PFSK-1 (cell line): ENCODE results near the gene EIF2B4.

Source experiments
- FOXP2 ChIP-seq: optimal IDR thresholded peaks from 2 replicates; pipeline ENCODE3; 2011; ENCODE audit warnings: borderline replicate concordance, control low read depth, inconsistent platforms; ENCODE audit not compliant: insufficient read depth; ENCODE audit errors: extremely low read length, extremely low read depth
- POLR2AphosphoS5 ChIP-seq: IDR thresholded peaks from 2 replicates; pipeline ENCODE4 v1.6.1; 2012; ENCODE audit warnings: low read depth, mild to moderate bottlenecking, control low read depth, low read length, moderate library complexity
- SIN3A ChIP-seq: IDR thresholded peaks from 2 replicates; pipeline ENCODE4 v1.6.1; 2012; ENCODE audit warnings: mild to moderate bottlenecking, low read length, moderate library complexity, borderline replicate concordance; ENCODE audit not compliant: insufficient read depth
- TAF1 ChIP-seq: IDR thresholded peaks from 2 replicates; pipeline ENCODE4 v1.6.1; 2012; ENCODE audit warnings: low read length, control low read depth, borderline replicate concordance; ENCODE audit not compliant: insufficient read depth
- TF ChIP-seq, protein P1 (sequence below), 2 experiments: IDR thresholded peaks; 2 replicates each; pipeline versions ENCODE4 v1.6.1 to v1.8.0; 2011 to 2012; ENCODE audit warnings: low read depth in 2 of 2, low read length in 2 of 2, control low read depth in 1 of 2, inconsistent platforms in 1 of 2, mild to moderate bottlenecking in 1 of 2, moderate library complexity in 1 of 2; ENCODE audit not compliant: insufficient read depth in 1 of 2

Gene EIF2B4

DNA sequence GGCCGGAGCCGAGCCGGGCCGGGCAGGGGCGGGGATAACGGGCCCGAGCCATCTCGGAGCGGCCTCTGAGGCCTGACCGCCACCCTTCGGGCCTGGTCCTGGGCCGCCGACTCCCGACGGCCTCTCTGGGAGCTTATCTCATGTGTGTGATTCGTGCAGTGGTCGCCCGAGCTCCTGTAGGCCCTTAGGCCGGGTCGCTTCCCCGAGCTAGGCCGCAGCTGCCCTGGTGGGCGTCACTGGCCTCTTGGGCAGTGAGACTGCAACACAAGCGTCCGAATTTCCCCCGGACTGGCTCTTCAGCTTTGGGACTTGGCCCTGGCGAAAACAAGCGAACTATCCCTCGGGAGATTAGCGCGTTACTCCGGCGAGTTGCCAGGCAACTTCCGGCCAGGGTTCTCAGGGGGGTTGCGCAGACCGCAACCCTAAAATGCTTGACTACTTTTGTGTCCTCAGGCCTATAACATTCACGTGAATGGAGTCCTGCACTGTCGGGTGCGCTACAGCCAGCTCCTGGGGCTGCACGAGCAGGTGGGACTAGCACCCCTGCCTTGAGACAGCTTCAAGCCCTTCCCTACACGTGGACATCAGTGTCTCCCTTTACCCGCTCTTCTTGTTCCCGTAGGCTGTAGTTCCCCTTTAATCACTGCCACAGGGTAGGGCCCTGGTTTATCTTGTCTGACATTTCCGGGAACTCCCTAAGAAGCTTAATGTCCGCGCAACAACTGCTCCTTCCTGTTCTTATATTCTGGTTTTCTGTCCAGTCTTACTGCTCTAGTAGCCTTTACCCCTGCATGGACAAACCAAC is 880 bp upstream of the EIF2B4 start:
- TF ChIP-seq SIN3A (peak; percentile 74; the same call in 1 of the 2 replicates), FOXP2 (no peak), POLR2AphosphoS5 (peak; percentile 59; the same call in 1 of the 2 replicates), TAF1 (peak; percentile 59; the same call in 1 of the 2 replicates)

DNA sequence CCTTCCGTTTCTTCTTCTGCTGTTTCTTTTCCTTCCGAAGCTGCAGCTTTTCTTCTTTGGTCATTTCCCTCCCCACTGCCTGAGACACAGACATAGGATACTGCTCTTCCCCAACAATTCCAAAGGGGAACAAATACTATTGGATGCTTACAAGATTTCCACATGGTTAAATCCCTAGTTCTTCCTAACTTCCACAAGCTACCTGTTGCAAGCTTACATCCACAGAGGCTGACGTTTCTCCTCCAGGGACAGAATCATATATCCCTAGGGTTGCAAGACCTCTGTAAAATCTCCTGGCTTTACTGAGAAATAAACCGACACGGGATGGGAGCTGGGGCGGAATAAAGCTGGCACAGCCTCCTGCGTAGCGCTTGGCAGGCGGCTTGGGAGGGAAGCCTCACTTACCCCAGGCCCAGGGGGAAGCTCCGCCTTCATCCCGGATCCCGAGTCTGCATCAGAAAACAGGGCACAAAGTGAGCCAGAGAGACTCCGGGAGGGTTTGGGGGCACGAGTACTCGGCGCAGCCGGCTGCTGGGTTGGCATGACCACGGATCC is 590 bp downstream of the EIF2B4 start:
- TF ChIP-seq, protein P1, sequence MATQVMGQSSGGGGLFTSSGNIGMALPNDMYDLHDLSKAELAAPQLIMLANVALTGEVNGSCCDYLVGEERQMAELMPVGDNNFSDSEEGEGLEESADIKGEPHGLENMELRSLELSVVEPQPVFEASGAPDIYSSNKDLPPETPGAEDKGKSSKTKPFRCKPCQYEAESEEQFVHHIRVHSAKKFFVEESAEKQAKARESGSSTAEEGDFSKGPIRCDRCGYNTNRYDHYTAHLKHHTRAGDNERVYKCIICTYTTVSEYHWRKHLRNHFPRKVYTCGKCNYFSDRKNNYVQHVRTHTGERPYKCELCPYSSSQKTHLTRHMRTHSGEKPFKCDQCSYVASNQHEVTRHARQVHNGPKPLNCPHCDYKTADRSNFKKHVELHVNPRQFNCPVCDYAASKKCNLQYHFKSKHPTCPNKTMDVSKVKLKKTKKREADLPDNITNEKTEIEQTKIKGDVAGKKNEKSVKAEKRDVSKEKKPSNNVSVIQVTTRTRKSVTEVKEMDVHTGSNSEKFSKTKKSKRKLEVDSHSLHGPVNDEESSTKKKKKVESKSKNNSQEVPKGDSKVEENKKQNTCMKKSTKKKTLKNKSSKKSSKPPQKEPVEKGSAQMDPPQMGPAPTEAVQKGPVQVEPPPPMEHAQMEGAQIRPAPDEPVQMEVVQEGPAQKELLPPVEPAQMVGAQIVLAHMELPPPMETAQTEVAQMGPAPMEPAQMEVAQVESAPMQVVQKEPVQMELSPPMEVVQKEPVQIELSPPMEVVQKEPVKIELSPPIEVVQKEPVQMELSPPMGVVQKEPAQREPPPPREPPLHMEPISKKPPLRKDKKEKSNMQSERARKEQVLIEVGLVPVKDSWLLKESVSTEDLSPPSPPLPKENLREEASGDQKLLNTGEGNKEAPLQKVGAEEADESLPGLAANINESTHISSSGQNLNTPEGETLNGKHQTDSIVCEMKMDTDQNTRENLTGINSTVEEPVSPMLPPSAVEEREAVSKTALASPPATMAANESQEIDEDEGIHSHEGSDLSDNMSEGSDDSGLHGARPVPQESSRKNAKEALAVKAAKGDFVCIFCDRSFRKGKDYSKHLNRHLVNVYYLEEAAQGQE (IDR thresholded peaks at IDR 0.05; ENCODE audit: insufficient read depth in 1 of 2, low read depth in 2 of 2, low read length in 2 of 2) = no peak
- TF ChIP-seq SIN3A (0 out of 2 replicates have a peak, but pooled peaks have one; percentile 5), POLR2AphosphoS5 (0 out of 2 replicates have a peak, but pooled peaks have one; percentile 41), TAF1 (no peak), FOXP2 (no peak)

GRCh38 chr2:27363933-27364332 is 6.2 kb downstream of the EIF2B4 start:
- TF ChIP-seq SIN3A (no peak), POLR2AphosphoS5 (peak; percentile 27; the same call in 1 of the 2 replicates)

- TF ChIP-seq SIN3A (no peak), POLR2AphosphoS5 (0 out of 2 replicates have a peak, but pooled peaks have one; percentile 32), FOXP2 (no peak), TAF1 (no peak)
- TF ChIP-seq, protein P1 (IDR thresholded peaks at IDR 0.05; ENCODE audit: insufficient read depth in 1 of 2, low read depth in 2 of 2, low read length in 2 of 2) = no peak
These were observed 7.3 kb downstream of the EIF2B4 start for GRCh38 chr2:27362678-27363420.

DNA sequence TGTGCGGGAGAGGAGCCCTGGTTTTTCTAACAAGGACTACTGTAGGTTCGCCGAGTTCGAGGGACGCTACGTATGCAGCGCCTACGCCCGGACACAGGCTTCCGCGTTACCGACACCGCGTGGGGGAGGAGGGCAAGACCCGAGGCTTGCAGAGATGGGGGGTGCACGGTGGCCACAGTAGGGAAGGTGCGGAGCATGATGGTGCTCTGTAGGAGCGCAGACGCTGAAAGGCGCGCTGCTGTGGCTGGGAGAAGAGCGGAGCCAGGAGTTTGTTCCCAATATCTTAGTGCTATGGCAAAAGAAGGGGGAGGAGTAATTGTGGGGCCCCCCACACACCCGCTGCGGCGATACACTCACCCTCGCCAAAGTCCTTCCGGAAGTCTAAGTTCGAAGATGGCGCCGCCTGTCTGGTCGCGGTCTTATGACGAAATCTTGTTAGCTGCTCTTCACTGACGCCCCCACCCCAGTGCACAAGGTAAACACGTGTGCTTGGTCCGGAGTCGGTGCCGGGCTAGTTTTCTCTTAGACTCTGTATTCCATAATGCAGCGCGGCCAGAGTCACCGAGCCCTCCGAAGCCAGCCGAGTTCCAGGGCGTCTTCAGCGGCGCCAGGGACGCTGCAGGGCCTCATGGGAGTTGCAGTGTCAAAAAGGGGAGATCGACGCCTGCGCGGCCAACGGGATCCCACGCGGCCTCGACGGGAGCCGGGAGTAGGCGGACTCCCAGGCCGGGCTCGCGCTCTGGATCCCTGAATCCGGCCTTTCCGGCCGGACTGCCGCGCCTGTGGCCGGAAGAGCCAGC is 13.6 kb downstream of the EIF2B4 start, which contains the start of gene GTF3C2:
Gene GTF3C2, minus strand, starts transcription at position 383 of the 800 bp plus-strand sequence. CDS start 13,210 bp downstream, outside the sequence.
- no peak for TF ChIP-seq POLR2AphosphoS5
- TF ChIP-seq, protein P1 (IDR thresholded peaks at IDR 0.05; ENCODE audit: insufficient read depth in 1 of 2, low read depth in 2 of 2, low read length in 2 of 2) = peak in 1 of 2 experiments; percentile 48; a peak in 1 of 4 replicates
- no peak for TF ChIP-seq SIN3A
- peak; percentile 25 for TF ChIP-seq TAF1
- TF ChIP-seq FOXP2 = peak; percentile 87
